Inflammatory macrophage treated with lipopolysaccharide for 4 hours (primary cell): ENCODE results near the gene SAMD9L.
"Not testable (repeated sequence)": the region's sequence is repeated elsewhere in the genome, so short reads cannot be mapped to it uniquely, and the experiment has no call there.

Experiments
- DNase-seq: peaks from one replicate; pipeline ENCODE4 v3.0.0-alpha.2; 2020

SAMD9L gene

DNA sequence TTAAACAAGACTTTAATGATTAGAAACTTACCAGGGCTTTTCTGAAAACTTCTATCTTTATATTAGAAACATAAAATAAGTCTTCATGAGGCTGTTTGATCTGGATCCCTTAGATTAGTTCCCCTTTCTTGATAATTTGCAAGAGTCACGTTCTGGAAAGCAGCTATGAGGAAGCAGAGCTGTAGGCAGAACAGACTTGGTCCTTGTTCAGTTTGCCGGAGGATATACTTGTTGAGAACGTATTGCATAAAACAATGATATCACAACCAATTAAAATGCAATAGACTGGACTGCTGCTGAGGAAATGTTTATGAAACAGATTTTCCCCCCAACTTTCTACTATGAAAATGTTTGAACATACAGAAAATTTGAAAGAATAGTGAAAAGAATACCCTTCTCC is 2.8 kb downstream of the SAMD9L start:
- peak; percentile 87 for DNase-seq

DNA sequence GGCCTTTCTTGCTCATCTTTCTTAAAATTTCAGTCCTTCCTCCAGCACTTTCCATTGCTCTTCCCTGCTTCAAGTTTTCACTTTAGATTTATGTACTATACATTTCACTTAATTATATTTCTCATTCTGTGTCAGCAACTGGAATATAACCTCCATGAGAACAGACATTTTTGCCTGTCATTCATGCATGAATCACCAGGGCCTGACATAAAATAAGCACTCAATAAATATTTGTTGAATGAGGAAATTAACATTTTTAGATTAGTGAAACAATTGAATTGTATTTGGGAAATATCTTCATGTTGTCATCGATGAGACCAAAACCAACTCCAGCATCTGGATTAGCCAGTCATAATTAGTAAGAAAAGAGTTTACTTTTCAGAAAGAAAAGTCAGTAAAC is 6.1 kb downstream of the SAMD9L start:
- no peak for DNase-seq

DNA sequence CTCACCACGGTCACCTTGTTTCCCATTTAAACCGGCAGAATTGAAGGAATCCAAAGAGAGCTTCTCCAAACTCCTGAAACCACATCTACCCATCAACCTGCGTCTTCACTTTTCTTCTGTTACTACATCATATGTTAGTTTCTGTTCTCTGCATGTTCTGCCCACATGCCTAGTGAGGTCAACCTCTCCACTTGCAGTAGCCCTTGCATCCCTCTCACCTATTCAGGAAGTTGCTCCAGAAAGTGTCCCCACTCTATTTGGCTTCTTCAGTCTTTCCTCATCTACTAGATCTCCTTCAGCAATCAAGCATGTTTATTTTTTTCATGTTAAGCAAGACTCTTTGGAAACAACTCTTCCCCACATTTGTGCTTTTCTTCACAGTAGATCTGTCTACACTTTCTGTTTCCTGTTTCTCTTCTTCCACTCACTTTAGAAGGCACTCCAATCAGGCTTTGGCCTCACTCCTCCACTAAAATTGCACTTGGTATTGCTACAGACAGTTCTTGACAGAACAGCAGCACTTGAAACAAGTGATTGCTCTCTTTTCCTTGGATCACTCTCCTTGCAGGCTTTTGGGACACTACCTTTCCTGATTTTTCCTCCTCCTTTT is 7.5 kb downstream of the SAMD9L start:
- peak; percentile 44 for DNase-seq

DNA sequence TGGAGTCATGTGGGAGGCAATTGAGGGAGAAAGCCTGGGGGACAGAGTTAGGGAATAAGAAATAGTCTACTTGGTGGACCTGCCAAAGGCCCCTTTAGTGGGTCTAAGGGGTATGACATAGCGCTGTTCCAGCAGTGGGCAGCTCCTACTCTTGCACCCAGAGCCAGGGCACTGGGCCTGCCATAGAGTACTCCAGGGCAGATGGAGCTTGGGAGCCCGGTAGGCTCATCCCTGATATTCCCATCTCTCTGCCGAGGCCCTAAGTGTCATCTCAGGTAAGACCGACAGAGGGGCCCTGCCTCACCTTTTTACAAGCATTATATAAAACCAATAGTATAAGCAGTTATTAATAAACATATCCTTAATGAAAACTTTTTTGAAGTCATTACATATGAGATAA is 9.6 kb downstream of the SAMD9L start:
- no peak for DNase-seq

DNA sequence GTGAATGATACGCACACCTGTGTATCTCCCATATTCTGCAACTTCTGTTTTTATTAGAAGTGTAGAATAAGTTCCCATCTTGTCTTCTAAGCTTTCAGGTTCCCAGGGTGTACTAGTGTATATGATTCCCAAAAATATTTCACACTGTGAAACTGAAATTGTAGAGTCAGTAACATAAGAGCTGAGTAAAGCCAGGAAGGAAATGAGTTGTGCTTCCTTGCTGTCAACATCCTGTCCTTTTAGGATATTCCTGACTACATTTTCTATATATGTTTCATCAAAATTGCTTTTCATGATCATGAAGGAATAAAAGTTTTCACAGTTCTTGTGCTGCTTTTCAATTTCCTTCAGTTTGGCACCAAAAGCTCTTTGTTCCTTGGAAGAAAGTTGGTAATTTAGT is 15.2 kb downstream of the SAMD9L start:
- no peak for DNase-seq

DNA sequence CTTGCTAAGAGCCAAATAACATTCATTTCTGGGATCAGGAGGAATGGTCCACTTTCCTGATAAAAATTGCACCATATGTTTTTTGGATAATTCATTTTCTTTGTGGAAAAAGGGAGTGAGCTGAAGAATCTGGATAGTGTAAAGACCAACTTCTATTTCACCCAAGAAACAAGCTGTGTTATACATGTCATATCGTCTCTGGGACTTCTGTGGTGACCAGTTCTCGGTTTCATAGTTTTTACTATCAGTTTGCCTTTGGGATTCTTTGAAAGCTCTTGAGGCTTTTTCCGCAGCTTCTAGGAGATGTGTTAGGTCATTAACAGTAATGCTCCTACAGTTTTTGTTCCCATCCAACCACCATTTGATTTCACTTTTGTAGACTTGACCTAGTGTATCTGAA is 16.0 kb downstream of the SAMD9L start:
- no peak for DNase-seq

DNA sequence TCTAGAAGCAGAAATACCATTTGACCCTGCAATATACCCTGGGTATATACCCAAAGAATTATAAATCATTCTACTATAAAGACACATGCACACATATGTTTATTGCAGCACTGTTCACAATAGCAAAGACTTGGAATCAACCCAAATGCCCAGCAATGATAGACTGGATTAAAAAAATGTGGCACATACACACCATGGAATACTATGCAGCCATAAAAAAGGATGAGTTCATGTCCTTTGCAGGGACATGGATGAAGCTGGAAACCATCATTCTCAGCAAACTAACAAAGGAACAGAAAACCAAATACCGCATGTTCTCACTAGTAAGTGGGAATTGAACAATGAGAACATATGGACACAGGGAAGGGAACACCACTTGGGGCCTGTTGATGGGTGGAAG is 21.2 kb downstream of the SAMD9L start:
- not testable (repeated sequence) for DNase-seq

DNA sequence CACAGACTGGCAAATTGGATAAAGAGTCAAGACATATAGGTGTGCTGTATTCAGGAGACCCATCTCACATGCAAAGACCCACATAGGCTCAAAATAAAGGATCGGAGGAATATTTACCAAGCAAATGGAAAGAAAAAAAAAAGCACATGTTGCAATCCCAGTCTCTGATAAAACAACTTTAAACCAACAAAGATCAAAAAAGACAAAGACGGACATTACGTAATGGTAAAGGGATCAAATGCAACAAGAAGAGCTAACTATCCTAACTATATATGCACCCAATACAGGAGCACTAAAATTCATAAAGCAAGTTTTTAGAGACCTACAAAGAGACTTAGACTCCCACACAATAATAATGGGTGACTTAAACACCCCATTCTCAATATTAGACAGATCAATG is 24.7 kb downstream of the SAMD9L start:
- DNase-seq = not testable (repeated sequence)

DNA sequence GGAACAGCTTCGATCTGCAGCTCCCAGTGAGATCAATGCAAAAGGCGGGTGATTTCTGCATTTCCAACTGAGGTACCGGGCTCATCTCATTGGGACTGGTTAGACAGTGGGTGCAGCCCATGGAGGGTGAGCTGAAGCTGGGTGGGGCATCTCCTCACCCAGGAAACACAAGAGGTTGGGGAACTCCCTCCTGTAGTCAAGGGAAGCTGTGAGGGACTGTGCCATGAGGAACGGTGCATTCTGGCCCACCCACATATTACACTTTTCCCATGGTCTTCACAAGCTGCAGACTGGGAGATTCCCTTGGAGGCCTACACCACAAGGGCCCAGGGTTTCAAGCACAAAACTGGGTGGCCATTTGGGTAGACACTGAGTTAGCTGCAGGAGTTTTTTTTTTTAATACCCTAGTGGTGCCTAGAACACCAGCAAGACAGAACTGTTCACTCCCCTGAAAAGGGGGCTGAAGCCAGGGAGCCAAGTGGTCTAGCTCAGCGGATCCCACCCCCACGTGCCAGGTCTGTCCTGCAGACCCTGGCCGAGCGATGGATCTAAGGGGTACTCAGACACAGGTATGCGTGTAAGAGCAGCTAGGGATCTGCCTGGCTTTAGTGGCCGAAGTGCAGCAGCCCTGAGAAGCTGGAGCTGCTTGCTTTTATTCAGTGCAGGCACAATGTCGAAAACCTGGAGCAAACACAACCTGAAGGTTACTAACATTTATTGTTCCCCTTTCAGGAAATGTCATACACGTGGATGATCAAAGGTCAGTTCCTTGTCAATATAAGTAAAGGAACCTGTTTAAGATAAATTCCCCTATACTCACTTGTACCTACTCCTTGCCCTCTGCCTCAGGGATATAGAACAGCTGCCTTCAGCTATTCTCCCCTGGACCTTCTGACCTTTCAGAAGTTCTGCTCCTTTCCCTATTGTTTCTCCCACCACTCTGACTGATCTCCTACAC is 27.3 kb downstream of the SAMD9L start:
- DNase-seq = peak; percentile 50

DNA sequence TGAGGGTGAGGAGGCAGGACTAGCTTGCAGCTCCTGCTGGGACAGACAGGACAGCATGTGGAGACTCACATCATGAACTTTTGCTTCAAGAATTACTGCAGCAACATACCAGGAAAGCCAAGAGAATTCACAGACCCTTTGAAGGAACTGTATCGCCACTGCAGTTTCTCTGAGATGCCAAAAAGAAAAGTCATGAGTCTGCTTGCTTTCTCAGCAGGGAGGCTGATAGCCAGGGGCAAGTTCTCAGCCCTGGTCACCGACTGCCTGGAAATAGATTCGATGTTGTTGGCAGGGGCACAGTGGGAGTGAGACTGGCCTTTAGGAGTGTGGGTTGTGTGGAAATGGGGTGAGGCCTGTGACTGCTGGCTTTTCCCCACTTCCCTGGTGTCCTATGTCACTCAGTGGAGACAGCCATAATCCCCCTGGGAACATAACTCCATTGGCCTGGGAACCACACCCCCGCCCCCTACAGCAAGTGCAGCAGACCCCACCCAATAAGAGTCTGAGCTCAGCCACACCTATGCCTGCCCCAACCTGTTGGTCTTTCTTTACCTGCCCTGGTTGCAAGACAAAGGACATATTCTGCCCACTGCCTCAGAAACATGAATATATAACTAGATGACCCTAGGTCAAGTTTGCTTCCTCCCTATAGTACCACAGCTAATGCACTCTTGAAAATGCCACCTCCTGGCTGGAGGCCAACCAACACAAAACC is 28.8 kb downstream of the SAMD9L start:
- DNase-seq = no peak

DNA sequence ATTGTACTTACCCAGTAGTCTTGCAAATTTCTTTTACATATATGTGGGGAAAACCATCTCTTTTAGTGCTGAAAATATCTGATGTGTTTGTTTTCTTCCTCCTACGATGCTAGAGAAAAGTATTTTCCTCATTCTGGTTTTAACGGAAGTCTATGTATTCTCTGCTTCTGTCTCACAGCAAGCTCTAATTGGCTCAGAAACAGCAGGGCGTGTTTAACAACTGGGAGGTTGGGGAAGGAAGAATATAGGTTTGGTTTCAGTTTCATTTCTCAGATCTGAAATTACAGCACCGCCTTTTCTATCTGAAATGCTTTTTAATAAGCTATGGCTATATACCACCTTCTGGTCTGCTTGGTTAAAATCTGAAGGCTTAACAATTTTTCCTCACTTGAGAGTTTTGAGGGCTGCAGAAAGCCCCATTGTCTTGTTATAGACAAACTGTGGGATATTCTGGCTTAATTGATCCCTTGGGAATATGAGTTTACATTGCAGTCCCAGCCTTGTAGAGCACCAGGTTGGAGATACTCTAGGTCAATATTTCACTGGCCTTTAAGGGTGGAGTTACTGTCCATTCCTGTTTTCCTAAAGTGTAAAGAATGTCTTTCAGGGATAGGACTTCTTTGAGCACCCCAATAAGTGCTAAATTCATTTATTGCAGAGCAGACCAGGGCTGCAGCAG is 30.2 kb downstream of the SAMD9L start, which contains the start of gene SAMD9:
Gene SAMD9 (minus strand): TSS at position 128 of the 679 bp plus-strand sequence. CDS start 11,882 bp downstream, outside the sequence.
- peak; percentile 97 for DNase-seq

DNA sequence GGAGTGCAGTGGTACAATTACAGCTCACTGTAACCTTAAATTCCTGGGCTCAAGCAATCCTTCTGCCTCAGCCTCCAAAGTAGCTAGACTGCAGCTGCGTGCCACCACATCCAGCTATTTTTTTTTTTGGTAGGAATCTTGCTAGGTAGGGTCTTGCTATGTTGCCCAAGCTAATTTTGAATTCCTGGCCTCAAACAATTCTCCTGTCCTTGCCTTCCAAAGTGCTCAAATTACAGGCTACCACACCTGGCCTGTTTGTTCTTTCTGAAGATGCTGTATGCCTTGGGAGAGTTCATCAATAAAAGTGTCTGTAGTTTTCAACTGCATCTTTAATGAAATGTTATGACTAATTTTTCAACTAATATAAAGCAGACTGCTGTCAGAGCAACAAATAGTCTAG is 30.9 kb downstream of the SAMD9L start:
- DNase-seq = no peak

DNA sequence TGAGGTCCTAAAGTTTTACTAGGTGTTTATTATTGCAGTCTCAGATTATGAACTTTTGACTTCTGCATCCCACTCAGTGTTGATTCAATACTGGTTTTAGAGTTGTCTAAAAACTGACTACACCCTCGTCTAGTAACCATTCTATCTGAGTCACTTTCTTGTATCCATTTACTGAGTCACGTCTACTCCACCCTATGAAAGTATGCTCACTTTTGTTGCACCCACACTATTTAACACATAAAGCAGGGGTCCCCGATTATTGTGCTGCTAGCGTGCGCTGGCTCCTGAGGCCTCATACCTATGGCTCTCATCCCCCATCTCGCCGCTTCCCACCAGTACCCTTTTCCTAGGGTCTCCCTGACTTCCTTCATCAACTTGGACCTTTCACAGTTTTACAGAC is 32.4 kb downstream of the SAMD9L start:
- DNase-seq = peak; percentile 77

DNA sequence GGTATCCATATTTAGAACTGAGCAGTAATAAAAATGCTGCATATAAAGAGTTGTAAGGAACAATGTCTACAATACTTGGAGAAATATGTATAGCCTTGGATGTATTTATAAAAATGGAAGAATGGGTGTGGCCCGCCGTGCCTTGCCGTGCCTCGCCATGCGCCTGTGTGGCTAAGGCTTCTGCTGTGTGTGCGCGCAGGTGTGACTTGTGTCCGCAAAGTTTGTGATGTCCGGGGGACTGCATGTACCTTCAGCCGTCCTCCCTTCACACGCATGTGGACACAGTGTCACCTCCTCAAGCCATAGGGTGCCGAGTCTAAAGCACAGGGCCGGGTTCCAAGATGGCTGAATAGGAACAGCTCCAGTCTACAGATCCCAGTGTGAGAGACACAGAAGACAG is 40.2 kb downstream of the SAMD9L start:
- no peak for DNase-seq

DNA sequence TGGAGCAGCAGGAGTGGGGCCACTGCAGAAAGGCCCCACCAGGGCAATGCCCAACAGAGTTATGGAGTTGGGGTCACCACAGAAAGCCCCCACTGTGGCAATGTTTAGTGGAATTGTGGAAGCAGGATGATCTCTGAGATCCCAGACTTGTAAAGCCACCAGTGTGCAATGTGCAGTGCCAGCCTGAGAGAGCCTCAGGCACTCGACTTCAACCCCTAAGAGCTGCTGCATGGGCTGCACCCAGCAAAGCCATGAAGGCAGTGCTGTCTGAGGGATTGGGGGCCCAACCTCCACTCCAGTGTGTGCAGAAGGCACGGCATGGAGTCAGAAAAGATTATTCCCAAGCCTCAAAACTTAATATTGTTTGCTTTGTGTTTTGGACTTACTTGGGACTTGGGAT is 50.8 kb downstream of the SAMD9L start:
- DNase-seq = no peak

DNA sequence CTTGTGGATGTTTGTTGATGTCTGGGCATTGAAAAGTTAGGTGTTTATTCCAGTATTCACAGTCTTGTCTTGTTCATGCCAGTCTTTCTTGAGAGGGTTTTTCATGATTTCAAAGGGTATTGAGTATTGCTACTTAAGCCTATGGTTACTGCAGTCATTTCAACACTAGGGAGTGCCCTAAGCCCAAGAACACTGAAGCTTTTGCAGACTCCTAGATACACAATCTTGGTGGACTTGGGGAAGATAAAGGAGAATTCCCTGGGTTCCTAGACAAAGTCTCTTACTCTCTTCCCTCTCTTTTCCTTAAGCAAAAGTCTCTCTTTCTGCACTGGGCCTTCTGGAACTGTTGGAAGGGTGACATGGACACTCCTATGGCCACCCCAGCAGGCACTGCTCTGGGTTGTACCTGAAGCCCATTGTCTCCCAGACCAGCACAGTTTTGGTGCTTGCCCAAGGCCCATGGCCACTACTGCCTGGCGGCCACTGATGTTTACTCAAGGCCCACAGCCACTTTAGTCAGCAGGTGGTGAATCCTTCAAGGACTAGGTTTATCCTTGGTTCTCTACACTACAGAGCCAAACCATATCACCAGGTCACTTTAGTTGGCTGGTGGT is 55.3 kb downstream of the SAMD9L start:
- peak; percentile 30 for DNase-seq
